ENCODE measurements around the gene TUBA4B. TPM values are rescaled to one million over a fixed set of nuclear protein-coding genes. Genes with fewer than 3 reads are reported as not detected.

TUBA4B gene
- total RNA-seq, 2 experiments from 2014 or later, result not detected

GRCh38 chr2:219215871-219216534 lies 37.0 kb upstream of the TUBA4B start:
- ChIA-PET POLR2A (interaction anchor here (0.5 to 2.1 kb wide), 3 partner anchors 14 to 129 kb away, joined by 3 to 8 read pairs (median 3); partner anchors contain the start of genes ANKZF1 and ATG9A), CTCF (ENCODE audit: unreplicated experiment) (no interaction called here)

DNA sequence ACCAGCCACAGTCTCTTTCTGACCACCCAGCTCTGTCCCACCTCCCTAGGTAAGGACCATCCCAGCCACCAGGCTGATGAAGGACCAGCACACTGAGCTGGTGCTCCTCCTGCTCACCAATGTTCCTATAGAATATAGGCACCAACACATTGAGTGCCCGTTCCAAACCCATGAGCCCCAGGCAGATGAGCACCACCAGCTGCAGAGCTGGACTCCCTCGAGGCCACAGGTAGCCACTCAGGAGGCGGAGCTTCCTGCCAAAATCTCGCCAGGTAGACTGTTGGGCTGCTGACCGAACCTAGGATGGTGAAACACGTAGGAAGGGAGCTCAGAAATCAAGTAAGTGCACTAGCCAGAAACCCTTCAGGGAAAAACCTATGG lies 36.5 kb upstream of the TUBA4B start:
- Histone ChIP-seq H3K4me2 (ENCODE audit: low read length) (no peak overlapping the region), H4K20me1 (ENCODE audit: insufficient read depth, low read length) (no peaks in the 10 kb centered on the region), H3K4me1 (ENCODE audit: insufficient read depth, low read length, poor library complexity, severe bottlenecking) (peaks cover 10% of the 10 kb centered on the region), H3K4me3 (ENCODE audit: low read depth, low read length, poor library complexity, severe bottlenecking) (no peak overlapping the region), H3K27ac (ENCODE audit: low read depth, low read length, poor library complexity, severe bottlenecking) (no peak overlapping the region), H3K9me3 (ENCODE audit: low read length) (no peaks in the 10 kb centered on the region), H3K9me2 (ENCODE audit: insufficient read depth, low read length) (no peaks in the 10 kb centered on the region), H3K36me3 (ENCODE audit: insufficient read depth, low read length) (peaks cover 28% of the 10 kb centered on the region), H2AFZ (ENCODE audit: low read length) (no peak overlapping the region), H3K79me2 (ENCODE audit: insufficient read depth, low read depth, low read length) (no peaks in the 10 kb centered on the region)
- POLR2A ChIA-PET, result interaction anchor here (0.5 to 2.1 kb wide), 3 partner anchors 13 to 129 kb away, joined by 3 to 8 read pairs (median 3); partner anchors contain the start of genes ANKZF1 and ATG9A
- TF ChIP-seq CTCF (conservative IDR thresholded peaks at IDR 0.05; ENCODE audit: low read length), result no peak
- no peak for TF ChIP-seq EZH2phosphoT487 (IDR thresholded peaks at IDR 0.05; ENCODE audit: borderline replicate concordance, low read depth, low read length)
- DNase-seq (ENCODE audit: low spot score), result no peak
- intact Hi-C loops (cut with micrococcal nuclease; ENCODE audit: unreplicated experiment), result no loop called here
- BruUV-seq (replicated peaks), result no TSS peak
- CTCF ChIA-PET (ENCODE audit: unreplicated experiment), result no interaction called here

More at GRCh38 chr2:219215871-219216534, 37.0 kb upstream of the TUBA4B start:
- Histone ChIP-seq H3K4me3 (ENCODE audit: low read depth, low read length, poor library complexity, severe bottlenecking) (no peak overlapping the region), H3K79me2 (ENCODE audit: insufficient read depth, low read depth, low read length) (no peaks in the 10 kb centered on the region), H3K4me1 (ENCODE audit: insufficient read depth, low read length, poor library complexity, severe bottlenecking) (peaks cover 10% of the 10 kb centered on the region), H3K4me2 (ENCODE audit: low read length) (no peak overlapping the region), H3K36me3 (ENCODE audit: insufficient read depth, low read length) (peaks cover 27% of the 10 kb centered on the region), H3K27ac (ENCODE audit: low read depth, low read length, poor library complexity, severe bottlenecking) (no peak overlapping the region), H3K9me2 (ENCODE audit: insufficient read depth, low read length) (no peaks in the 10 kb centered on the region), H3K9me3 (ENCODE audit: low read length) (no peaks in the 10 kb centered on the region), H4K20me1 (ENCODE audit: insufficient read depth, low read length) (no peaks in the 10 kb centered on the region), H2AFZ (ENCODE audit: low read length) (no peak overlapping the region)
- TF ChIP-seq CTCF (conservative IDR thresholded peaks at IDR 0.05; ENCODE audit: low read length), result no peak
- no peak for TF ChIP-seq EZH2phosphoT487 (IDR thresholded peaks at IDR 0.05; ENCODE audit: borderline replicate concordance, low read depth, low read length)
- intact Hi-C loops (cut with micrococcal nuclease; ENCODE audit: unreplicated experiment), result no loop called here
- no peak for DNase-seq (ENCODE audit: low spot score)
- BruUV-seq (replicated peaks), result no TSS peak

DNA sequence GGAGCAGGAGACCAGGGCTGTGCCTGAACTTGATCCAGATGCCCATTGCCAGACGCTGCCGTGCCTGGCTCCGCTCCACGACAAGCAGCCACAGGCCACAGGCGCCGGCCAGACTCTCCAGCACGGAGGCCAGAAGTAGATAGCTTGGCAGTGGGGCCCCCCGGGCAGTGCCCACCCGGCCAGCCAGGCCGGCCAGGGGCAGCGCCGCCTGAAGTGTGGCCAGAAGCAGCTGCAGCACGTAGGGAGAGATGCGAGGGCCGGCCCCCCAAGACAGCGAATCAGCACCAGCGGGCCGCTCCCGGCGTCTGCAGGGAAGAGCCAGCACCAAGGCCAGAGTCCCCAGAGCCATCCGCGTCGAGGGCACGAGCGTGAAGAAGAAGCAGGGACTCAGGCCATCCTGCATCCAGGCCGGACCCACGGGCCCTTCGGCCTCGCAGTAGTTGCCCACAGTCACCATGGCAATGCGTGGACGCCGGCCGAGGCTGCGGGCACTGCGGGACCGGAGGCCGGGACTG lies 34.8 kb upstream of the TUBA4B start:
- Histone ChIP-seq H3K9me3 (ENCODE audit: low read length) (no peaks in the 10 kb centered on the region), H3K9me2 (ENCODE audit: insufficient read depth, low read length) (no peaks in the 10 kb centered on the region), H2AFZ (ENCODE audit: low read length) (no peak overlapping the region), H3K4me3 (ENCODE audit: low read depth, low read length, poor library complexity, severe bottlenecking) (no peak overlapping the region), H3K27ac (ENCODE audit: low read depth, low read length, poor library complexity, severe bottlenecking) (no peak overlapping the region), H3K36me3 (ENCODE audit: insufficient read depth, low read length) (peaks cover 38% of the 10 kb centered on the region; the same call in 1 of the 2 replicates), H3K79me2 (ENCODE audit: insufficient read depth, low read depth, low read length) (no peaks in the 10 kb centered on the region), H3K4me2 (ENCODE audit: low read length) (peak overlapping the region; percentile 56; the same call in 1 of the 2 replicates), H4K20me1 (ENCODE audit: insufficient read depth, low read length) (no peaks in the 10 kb centered on the region), H3K4me1 (ENCODE audit: insufficient read depth, low read length, poor library complexity, severe bottlenecking) (peaks cover 10% of the 10 kb centered on the region)
- no TSS peak for BruUV-seq (replicated peaks)
- intact Hi-C loops (cut with micrococcal nuclease; ENCODE audit: unreplicated experiment), result no loop called here
- CTCF ChIA-PET (ENCODE audit: unreplicated experiment), result interaction anchor here (0.6 kb wide), 1 partner anchor 77 kb away, joined by 3 read pairs; no protein-coding TSS in a partner anchor
- POLR2A ChIA-PET, result no interaction called here
- no peak for DNase-seq (ENCODE audit: low spot score)
- TF ChIP-seq CTCF (conservative IDR thresholded peaks at IDR 0.05; ENCODE audit: low read length), result no peak
- no peak for TF ChIP-seq EZH2phosphoT487 (IDR thresholded peaks at IDR 0.05; ENCODE audit: borderline replicate concordance, low read depth, low read length)
